ENCODE measurements around the gene CNTN2.

Gene CNTN2

DNA sequence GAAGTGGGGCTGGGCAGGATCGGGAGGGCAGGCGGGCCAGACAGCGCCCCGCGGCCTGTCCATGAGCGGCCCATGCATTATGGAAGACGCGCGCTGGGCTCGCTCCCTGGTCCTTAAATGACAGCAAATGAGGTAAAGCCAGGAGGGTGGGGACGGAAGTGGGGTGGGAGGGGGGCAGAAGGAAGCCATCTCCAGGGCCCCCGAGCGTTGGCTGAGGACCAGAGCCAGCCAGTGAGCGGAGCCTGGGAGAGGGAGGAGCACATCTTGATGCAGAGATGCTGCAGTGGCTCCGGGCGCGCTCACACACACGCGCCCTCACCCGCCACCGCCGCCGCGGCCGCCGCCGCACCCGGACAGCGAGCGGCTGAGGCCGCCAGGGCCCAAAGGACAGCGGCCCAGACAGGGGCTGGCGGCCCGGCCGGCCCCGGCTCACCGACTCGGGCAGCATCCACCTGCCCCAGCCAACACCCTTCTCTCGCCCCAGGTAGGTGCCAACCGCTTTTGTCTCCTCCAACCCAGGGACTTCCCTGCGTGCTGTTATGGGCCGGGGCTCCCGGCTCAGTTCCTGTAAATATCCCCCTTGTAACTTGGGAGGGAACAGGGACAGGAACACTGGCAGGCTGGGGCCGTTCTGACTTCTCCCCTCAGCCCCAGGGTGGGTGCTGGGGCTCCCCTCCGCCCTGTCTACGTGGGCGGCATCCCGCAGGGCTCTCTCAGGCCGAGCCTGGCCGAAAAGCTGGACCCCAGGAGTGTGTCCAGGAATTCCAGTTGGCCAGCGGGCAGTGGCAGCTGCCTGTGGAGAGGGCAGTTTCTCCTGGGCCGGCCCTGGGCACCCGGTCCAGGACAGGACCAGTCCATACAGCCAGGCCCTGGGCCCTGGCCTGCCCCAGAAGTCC, at the start of gene CNTN2:
CNTN2 (plus strand) TSS at position 302 of the 896 bp plus-strand sequence. CDS start 9,974 bp downstream, outside the sequence.
- no peak for DNase-seq

GRCh38 chr1:204994086-204994862, 48.7 kb upstream of the CNTN2 start:
- no peak for DNase-seq

DNA sequence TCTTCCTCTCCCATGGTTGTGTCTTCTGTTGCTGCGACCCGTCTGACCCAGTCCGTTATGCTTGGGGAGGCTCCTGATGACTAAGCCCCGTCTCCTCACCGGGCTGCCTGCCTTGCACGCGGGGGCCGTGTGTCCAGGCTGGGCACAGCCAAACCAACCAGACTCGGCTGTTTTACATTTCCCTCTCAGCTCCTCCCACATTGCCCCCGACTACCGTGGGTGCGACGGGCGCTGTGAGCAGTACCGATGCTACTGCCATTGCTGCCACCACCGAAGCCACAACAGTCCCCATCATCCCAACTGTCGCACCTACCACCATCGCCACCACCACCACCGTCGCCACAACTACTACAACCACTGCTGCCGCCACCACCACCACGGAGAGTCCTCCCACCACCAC, 46.0 kb upstream of the CNTN2 start:
- DNase-seq, result no peak

DNA sequence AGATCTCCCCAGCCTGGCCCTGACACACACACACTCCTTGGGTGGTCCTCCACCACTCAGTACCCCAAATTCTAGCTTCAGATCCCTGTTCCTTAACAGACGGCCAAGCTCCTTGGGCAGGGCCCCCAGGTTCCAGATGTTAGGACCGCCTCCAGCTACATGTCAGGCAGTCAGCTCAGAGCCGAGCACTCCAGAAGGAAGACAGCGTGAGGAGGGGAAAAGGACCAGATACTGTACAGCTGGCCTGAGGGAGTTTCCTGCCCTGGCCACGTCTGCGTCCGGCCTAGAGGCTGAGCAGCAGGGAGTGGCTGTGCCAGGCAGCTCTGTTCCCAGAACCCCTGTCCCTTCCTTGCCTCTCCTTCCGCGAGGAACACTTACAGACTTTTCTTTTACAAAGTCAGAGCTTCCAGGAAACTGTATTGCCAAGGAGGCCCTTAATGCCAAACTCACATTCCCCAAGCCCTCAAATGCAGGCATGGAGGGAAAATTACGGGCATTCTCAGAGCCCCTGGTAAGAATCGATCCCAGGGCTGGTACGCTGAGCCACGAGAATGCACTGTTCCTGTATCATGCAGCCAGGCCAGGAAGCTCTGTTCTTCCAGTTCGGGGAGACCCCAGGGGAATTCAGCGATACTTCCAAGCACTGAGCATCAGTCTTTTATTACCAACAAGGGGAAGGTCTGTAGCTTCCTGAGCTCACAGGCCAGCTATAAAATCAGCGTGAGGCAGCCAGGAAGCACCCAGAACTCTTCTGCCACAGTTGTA, 45.2 kb upstream of the CNTN2 start:
- no peak for DNase-seq

- no peak for DNase-seq
These were observed 41.9 kb upstream of the CNTN2 start for GRCh38 chr1:205001162-205001561.

DNA sequence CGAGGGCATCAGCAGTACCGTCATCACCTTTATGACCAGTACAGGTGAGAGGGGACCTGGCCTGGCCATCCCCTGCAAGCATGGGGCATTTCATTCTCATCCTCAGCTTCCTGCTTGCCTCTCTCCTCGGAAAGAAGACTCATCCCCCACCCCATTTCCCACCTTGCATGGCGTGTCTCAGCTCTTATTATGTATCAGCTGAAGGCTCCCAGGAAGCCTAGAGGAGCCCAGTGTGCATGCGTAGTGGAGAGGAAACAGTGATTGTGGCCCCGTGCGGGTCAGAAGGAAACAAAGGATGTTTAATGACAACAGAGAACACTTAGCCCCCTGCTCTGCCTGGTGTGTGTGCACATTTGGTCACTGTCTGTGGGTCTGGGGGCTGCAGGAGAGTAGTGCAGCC, 40.3 kb upstream of the CNTN2 start:
- DNase-seq, result no peak

DNA sequence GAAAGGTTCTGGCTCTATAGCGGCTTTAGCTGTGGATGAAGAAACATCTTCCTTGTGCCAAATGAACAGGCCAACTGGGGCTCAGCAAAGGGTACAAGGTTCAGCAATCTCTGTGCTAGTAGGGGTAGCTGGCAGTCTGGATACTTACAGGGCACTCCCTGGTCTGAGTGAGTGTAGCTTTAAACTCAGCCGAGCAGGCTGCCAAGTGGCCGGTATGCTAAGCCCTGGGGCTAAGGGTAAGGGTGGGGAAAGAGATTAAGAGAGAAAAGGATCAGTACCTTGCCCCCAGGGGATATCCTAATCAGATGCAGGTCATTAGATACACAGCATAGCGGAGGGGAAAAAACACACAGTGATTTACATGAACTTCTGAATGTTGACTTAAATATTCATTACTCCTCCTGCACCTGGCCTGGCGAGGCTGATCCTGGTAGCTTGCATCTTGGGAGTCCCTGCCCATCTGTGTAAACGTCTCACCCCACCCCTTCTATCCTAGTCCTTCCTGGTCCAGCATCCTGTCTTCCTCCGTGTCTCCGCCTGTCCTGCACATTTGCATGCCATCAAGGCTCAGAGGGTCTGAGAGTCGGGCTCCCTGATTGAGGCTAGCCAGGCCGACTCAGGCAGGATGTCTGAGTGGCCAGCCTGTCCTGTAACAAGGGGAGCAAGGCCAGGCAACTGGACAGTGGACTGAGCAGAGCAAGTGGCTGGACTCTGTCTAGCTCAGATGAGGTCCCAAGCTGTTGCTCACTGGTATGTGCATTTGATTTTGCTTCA, 39.5 kb upstream of the CNTN2 start:
- DNase-seq, result no peak

GRCh38 chr1:205004351-205004750, 38.7 kb upstream of the CNTN2 start:
- DNase-seq, result no peak

- no peak for DNase-seq
These were observed 34.1 kb upstream of the CNTN2 start for GRCh38 chr1:205008896-205009295.

GRCh38 chr1:205009670-205010069, 33.3 kb upstream of the CNTN2 start:
- DNase-seq, result no peak

GRCh38 chr1:205012391-205013140, 30.4 kb upstream of the CNTN2 start:
- no peak for DNase-seq

DNA sequence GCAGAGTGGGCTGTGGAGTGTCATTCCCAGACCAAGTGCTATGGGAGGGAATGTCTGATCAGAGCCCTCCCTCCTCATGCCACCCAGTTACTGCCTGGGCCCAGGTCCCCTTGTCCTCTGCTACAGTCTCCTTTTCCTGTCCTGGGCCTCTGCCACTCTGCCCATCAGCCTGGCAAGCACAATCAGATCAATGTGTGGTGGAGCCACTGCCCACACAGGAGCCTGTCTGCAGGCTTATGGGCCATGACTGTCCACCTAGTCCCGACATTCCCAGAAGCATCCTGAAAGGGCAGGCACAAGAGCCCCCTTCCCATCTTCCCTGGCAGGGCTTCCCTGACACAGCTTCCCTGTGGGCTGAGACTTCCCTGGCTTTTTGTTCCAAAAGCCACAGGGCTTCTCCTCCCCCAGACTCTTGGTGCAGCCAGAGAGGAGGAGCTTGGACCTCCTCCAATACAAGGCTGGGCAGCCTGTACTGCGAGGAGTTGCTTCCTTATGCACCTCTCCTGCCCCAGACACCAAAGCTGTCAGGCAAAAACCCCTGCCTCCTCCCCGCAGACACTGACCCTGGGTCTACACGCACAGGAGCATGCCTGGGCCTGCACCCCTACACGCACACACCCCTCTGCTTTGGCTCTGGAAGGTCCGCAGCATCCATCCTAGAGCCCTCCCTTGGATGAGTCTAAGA, 29.2 kb upstream of the CNTN2 start:
- DNase-seq, result no peak

GRCh38 chr1:205014783-205015182, 28.2 kb upstream of the CNTN2 start:
- DNase-seq, result no peak

- no peak for DNase-seq
These were observed 27.8 kb upstream of the CNTN2 start for GRCh38 chr1:205015241-205015640.

GRCh38 chr1:205016075-205016474, 26.9 kb upstream of the CNTN2 start:
- DNase-seq, result no peak

- no peak for DNase-seq
These were observed 26.4 kb upstream of the CNTN2 start for GRCh38 chr1:205016584-205016983.

- no peak for DNase-seq
These were observed 26.0 kb upstream of the CNTN2 start for GRCh38 chr1:205017001-205017400.

DNA sequence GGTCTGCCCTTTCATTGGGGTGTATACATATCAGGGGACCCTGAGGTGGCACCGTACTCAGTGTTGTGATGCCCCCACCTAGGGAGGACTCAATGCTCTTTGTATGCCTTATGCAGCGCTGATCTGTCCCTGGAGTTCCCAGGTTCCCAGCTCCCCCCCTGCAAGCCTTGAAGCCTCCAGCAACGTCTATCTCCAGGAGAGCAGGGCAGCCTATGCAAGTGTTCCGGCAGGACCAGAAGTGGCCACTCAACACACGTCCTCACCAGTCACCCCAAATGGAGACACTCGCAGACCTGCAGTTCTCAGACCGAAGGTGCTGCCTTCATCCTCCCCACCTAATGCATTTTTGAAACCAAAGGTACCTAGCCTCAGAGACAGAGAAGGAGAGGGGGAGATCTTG, 25.2 kb upstream of the CNTN2 start:
- DNase-seq, result no peak

GRCh38 chr1:205018381-205018780, 24.6 kb upstream of the CNTN2 start:
- DNase-seq, result no peak

- DNase-seq, result no peak
These were observed 22.5 kb upstream of the CNTN2 start for GRCh38 chr1:205020466-205020865.

DNA sequence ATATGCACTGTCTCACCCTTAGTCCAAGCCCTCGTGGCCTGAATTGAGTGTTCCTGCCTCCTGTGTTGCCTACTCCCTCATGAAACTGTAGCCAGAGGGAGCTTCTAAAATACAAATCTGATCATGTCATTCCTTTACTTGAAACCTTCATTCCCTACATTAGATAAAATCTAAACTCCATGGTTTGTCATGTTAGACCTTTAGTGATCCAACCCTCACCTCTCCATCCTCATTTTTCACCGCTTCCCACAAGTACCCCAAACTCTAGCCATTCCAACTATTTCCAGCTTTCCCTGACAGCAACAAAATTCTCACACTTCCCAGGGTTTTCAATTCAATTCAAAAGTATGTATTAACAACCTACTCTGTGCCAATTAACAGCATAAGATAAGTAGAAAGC, 18.3 kb upstream of the CNTN2 start:
- no peak for DNase-seq

Data from stimulated activated CD4-positive, alpha-beta T cell treated with anti-CD3 and anti-CD28 coated beads, Interleukin-4, amount 100 ng/mL, for 1 hour (primary cell).